HG03097 (cell line): ENCODE measurements around the gene ZBTB39.
"Not testable (repeated sequence)": the region's sequence is repeated elsewhere in the genome, so short reads cannot be mapped to it uniquely, and the experiment has no call there.

Source experiments
- ATAC-seq: cut with Tn5 transposase; IDR thresholded peaks from one replicate; pipeline ENCODE4 v1.9.1; 2021; ENCODE audit not compliant: unreplicated experiment, low FRiP score

The ZBTB39 gene

GRCh38 chr12:56983386-56983785 lies 23.0 kb downstream of the ZBTB39 start:
- no peak for ATAC-seq

GRCh38 chr12:56982578-56983236 lies 23.6 kb downstream of the ZBTB39 start:
- ATAC-seq: not testable (repeated sequence)

DNA sequence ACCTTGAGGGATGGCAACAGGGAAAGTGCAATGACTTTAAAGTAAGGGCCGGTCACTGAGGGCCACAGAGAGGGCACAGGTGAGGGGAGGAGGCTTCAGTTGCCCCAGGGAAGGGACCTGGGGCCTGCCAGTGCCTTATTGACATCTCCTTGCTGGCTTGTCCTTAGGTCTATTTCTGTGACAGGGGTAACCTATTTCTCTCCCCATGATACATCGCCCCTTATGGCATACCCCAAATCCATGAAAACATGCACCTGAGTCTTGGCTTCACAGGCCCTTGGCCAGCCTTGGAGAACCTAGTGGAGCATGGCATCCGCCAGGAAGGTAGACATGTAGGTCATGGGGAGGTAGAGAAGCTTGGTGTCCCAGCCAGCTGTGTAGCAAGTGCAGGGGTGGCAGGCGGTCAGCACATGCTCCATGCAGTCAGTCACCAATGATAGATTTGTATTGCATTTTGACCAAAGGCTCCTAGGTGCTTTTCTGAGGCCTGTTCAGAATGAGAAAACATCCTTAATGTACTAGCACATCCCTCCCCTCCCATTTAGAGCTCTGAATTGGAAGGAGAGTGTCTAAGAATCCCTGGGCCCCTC lies 25.3 kb downstream of the ZBTB39 start:
- ATAC-seq: no peak

- no peak for ATAC-seq
Measured at GRCh38 chr12:56980268-56980667, 26.1 kb downstream of the ZBTB39 start.

DNA sequence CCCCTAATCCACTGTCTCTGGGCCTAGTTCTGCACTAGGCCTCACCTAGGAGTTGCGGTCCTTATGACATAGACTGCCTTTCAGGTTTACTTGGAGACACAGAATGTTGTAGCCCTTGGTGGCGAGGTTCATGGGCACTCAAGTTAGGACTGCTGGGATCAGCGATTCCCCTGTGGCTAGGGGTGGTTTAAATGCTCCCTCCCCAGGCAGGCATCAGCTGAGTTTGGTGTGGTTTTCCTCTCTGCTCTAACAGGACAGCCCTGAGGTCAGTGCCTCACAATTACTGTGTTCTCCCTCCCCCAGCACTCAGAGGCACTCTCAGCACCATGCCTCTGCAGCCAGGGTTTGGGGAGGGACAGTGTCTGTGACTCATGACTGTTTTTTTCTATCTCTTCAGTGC lies 26.7 kb downstream of the ZBTB39 start:
- ATAC-seq: no peak

GRCh38 chr12:56978397-56979138 lies 27.8 kb downstream of the ZBTB39 start:
- no peak for ATAC-seq

GRCh38 chr12:56977361-56977760 lies 29.0 kb downstream of the ZBTB39 start:
- ATAC-seq: not testable (repeated sequence)

GRCh38 chr12:56974224-56974623 lies 32.1 kb downstream of the ZBTB39 start:
- ATAC-seq: not testable (repeated sequence)

DNA sequence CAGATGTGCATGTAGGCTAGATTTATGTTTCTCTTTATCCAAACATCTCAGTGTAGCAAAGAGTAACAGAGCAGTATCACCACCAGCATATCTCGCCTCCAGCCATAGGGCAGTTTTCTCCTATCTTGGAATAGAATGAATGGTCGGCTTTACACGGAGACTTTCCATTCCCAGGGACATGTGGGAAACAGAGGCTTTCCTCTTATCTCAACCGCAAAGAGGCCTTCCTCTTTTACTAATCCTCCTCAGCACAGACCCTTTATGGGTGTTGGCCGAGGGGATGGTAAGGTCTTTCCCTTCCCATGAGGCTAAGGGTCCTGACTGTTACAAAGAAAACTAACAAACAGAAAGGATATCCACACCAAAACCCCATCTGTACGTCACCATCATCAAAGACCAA lies 37.4 kb downstream of the ZBTB39 start:
- not testable (repeated sequence) for ATAC-seq

- ATAC-seq: not testable (repeated sequence)
Measured at GRCh38 chr12:56965997-56966642, 40.2 kb downstream of the ZBTB39 start.

- ATAC-seq: not testable (repeated sequence)
Measured at GRCh38 chr12:56965124-56965523, 41.2 kb downstream of the ZBTB39 start.

- ATAC-seq: not testable (repeated sequence)
Measured at GRCh38 chr12:56963557-56963956, 42.8 kb downstream of the ZBTB39 start.

DNA sequence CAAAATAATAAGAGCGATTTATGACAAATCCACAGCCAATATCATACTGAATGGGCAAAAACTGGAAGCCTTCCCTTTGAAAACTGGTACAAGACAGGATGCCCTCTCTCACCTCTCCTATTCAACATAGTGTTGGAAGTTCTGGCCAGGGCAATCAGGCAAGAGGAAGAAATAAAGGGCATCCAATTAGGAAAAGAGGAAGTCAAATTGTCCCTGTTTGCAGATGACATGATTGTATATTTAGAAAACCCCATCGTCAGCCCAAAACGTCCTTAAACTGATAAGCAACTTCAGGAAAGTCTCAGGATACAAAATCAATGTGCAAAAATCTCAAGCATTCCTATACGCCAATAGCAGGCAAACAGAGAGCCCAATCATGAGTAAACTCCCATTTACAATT lies 44.1 kb downstream of the ZBTB39 start:
- ATAC-seq: not testable (repeated sequence)

DNA sequence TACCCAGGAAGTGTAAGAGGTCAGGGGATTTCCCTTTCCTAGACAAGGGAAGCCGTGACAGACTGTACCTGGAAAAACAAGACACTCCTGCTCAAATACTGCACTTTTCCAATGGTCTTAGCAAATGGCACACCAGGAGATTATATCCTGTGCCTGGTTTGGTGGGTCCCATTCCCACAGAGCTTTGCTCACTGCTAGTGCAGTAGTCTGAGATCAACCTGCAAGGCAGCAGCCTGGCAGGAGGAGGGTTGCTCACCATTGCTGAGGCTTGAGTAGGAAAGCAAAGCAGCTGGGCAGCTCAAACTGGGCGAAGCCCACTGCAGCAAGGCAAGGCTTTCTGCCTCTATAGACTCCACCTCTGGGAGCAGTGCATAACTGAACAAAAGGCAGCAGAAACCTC lies 47.9 kb downstream of the ZBTB39 start:
- ATAC-seq: no peak

DNA sequence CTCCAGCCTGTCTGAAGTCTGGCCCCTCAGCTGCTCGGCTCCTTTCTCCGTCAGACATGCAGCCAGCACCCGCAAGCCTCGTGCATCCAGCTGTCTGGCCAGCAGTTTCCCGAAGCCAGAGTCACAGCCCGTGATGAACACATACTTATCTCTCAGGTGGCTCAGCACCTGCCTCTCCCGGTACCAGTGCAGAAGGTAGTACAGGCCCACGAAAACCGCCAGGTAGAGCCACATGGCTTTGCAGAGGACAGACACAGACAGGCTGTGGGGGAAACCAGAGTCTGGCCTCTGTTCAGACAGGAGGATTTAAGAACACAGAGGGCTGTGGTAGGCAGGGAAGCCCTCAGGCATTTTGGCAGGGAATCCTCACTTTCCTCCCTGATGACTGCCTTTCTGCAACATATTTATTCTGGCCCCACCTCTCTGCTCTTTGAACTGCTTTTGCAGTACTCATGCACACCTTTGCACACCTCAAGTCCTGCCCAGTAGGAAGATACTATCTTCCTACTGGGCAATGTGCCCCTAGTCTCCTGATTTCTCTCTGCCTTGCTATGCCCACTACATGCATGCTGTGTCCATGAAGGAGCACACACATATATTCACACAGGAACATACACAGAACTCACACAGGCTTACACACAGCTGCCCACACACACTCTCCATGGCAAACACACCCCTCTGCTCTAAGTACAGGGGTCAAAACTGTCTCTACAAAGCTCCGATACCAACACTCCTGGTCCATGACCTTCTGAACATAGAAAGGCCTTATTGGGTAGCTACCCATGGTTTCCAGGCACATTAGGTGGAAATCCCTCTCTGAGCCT lies 48.9 kb downstream of the ZBTB39 start, which contains the start of gene RDH16:
Gene RDH16, minus strand, starts transcription at position 380 of the 824 bp plus-strand sequence. Its CDS starts 146 bp downstream, at position 234.
- ATAC-seq: no peak

DNA sequence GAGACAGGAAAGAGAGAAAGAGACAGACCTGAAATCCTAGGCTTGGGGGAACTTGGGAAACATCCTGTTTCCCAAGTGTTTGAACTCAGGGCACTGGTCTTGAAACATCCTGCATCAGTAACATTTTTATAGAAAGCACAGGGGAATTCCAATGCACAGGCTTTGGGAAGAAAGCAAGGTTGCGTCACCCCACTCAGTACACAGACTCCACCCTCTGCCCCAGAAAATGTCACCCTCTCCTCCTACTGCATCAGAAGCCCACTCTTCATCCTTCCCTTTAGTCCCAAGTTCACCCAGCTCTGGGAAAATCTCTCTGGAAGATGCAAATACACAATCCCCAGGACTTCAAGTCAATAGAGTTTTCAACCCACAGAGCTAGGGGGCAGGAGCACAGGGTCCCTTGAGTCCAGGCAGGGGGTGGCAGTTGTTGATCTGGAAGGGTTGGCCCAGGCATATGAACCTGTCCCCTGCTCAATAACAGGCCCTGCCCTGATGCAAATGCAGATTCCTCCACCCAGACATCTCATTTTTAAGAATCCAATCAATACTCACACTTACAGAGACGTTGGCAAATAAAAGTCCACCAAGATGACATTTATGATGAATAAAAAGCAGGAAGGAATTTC lies 50.6 kb downstream of the ZBTB39 start:
- ATAC-seq: no peak

DNA sequence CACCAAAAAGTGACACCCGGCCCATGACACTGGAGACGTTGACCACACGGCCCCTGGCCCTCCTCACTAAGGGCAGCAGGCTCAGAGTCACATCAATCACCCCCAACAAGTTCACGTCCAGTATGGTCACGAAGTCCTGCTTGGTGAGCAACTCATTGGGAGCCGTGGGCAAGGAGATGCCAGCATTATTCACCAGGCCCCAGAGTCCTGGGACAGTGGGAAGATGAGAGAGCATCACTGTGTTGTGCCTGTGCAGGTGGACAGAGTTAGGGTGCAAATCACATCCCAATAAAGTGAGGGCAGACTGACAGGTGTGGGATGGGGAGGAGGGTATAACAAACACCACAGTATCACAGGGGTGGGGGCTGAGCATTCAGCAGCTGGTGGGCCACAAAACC lies 51.4 kb downstream of the ZBTB39 start:
- ATAC-seq: no peak

- ATAC-seq: no peak
Measured at GRCh38 chr12:56954057-56954957, 52.0 kb downstream of the ZBTB39 start.

DNA sequence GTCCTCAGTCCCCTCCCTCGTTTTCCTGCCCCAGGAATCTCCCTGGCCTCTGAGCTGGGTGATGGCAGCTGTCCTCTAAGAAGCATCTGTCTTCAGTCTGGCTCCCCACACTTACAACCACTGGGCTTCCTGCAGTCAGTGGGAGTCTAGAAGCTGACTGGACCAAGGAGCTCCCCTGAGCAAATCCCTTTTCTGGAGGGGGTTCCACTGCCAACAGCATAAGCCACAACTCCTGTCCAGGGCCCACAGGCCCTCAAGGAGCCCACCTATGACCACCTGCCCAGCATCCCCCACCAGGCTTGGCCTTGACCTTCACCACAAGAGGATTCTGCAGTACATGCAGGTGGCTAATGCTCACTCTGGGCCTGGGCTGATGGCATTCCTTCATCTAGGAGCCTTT lies 53.0 kb downstream of the ZBTB39 start:
- ATAC-seq: no peak
